Skeletal muscle satellite cell (primary cell): ENCODE data around the gene HPD.
"Not testable (repeated sequence)": the region's sequence is repeated elsewhere in the genome, so short reads cannot be mapped to it uniquely, and the experiment has no call there.

Experiments used
- H3K27me3 ChIP-seq: 2 replicates; pipeline ENCODE4 v1.7.0; 2013; ENCODE audit warnings: low read length; ENCODE audit not compliant: control insufficient read depth, insufficient read depth
- H3K36me3 ChIP-seq: 2 replicates; pipeline ENCODE4 v1.7.0; 2013; ENCODE audit warnings: mild to moderate bottlenecking, control low read depth, low read length; ENCODE audit not compliant: insufficient read depth
- H3K4me1 ChIP-seq: 2 replicates; pipeline ENCODE4 v1.7.0; 2013; ENCODE audit warnings: low read length; ENCODE audit not compliant: control insufficient read depth, insufficient read depth
- H3K4me2 ChIP-seq: 2 replicates; pipeline ENCODE4 v1.7.0; 2013; ENCODE audit warnings: mild to moderate bottlenecking, low read length
- H3K4me3 ChIP-seq: 2 replicates; pipeline ENCODE4 v1.7.0; 2013; ENCODE audit warnings: low read length
- H3K9ac ChIP-seq: 2 replicates; pipeline ENCODE4 v1.7.0; 2013; ENCODE audit warnings: mild to moderate bottlenecking, low read depth, low read length, moderate library complexity
- H3K9me3 ChIP-seq: replicated peaks from 2 replicates; pipeline ENCODE4 v1.7.0; 2013; ENCODE audit warnings: mild to moderate bottlenecking, control low read depth, low read length

HPD gene

DNA sequence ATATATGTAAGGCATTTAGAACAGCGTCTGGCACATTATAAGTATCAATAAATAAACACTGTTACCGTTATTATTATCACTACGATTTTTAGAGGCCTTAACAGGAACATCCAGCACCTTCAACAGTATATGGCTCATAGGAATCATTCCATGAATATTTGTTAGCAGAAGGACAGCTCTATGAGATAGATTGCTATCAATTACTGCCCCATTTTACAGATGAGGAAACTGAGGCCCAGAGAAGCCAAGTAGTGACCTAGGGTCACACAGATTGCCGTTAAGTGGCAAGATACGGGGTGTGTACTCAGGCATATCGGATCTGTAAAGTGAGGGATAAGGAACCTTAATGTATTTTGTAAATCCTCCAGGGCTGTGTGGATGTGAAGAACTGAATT is 29.4 kb upstream of the HPD start:
- H3K9ac ChIP-seq: peak overlapping the region; percentile 97

GRCh38 chr12:121885129-121885528 is 26.5 kb upstream of the HPD start:
- not testable (repeated sequence) for H3K36me3 ChIP-seq, H3K4me3 ChIP-seq, H3K9me3 ChIP-seq, H3K4me2 ChIP-seq, H3K27me3 ChIP-seq, H3K9ac ChIP-seq
- H3K4me1 ChIP-seq: peaks cover 12% of the 10 kb centered on the region

More for the DNA sequence above, 29.4 kb upstream of the HPD start:
- Histone ChIP-seq H3K4me3 (peak overlapping the region; percentile 92), H3K27me3 (no peaks in the 10 kb centered on the region), H3K4me2 (peak overlapping the region; percentile 100), H3K36me3 (peaks cover 8% of the 10 kb centered on the region), H3K9me3 (no peaks in the 10 kb centered on the region), H3K4me1 (peaks cover 16% of the 10 kb centered on the region)

DNA sequence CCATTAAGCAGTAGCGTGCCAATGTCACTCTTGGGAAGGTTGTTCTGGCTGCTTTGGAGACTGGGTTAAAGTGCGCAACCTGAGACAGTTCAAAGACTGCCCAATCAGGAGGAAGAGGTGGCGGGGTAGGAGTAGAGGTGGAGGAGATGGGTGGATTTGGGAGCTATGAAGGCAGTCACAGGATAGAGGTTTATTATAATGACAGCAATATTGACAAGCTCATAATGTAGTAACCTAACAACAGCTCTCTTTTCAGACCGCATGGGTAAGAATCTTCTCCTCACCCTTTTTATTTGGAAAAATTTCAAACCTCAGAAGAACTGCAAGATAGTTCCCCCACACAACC is 24.6 kb upstream of the HPD start:
- Histone ChIP-seq H3K27me3 (no peaks in the 10 kb centered on the region), H3K36me3 (no peaks in the 10 kb centered on the region), H3K9me3 (no peaks in the 10 kb centered on the region), H3K4me3 (no peak overlapping the region), H3K4me1 (peaks cover 5% of the 10 kb centered on the region), H3K9ac (no peak overlapping the region), H3K4me2 (no peak overlapping the region)

DNA sequence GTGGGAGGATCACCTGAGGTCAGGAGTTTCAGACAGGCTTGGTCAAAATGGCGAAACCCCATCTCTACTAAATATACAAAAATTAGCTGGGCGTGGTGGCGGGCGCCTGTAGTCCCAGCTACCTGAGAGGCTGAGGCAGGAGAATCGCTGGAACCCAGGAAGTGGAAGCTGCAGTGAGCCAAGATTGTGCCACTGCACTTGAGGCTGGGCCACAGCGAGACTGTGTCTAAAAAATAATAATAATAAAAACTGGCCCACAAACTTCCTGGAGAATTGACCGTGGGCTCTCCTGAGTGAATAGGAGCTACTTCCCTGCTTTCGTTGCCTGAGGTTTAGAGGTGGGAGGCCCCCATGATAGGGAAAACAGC is 17.4 kb upstream of the HPD start:
- not testable (repeated sequence) for H3K36me3 ChIP-seq, H3K27me3 ChIP-seq, H3K9ac ChIP-seq, H3K4me2 ChIP-seq, H3K4me3 ChIP-seq, H3K9me3 ChIP-seq
- H3K4me1 ChIP-seq: peaks cover 11% of the 10 kb centered on the region

DNA sequence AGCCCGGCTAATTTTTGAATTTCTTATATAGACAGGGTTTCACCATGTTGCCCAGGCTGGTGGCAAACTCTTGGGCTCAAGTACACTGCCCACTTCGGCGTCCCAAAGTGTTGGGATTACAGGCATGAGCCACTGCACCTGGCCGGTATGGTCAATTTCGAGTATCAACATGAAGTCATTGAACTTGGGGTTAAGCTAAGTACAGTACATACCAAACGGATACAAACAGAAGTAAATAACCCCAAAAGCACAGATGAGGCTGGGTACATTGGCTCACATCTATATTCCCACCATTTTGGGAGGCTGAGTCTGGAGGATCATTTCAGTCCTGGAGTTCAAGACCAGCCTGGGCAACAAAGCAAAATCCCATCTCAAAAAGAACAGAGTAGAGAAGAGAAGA is 16.9 kb upstream of the HPD start:
- no peak overlapping the region for H3K4me3 ChIP-seq
- H3K9ac ChIP-seq: no peak overlapping the region
- no peaks in the 10 kb centered on the region for H3K9me3 ChIP-seq
- no peaks in the 10 kb centered on the region for H3K36me3 ChIP-seq
- no peaks in the 10 kb centered on the region for H3K27me3 ChIP-seq
- no peak overlapping the region for H3K4me2 ChIP-seq
- peaks cover 11% of the 10 kb centered on the region for H3K4me1 ChIP-seq

DNA sequence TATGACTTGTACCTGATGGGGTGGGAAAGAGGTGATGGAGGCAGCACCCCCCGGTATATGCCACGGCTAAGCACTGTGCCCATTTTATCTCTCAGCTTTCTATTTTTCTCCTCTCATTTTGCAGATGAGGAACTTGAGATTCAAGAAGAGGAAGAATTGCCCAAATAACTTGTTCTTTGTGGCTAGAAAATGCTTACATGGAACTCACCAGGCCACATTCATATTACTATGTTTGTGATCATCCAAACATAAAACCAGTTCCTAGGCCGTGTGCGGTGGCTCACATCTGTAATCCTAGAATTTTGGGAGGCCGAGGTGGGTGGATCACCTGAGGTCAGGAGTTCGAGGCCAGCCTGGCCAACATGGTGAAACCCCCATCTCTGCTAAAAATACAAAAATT is 15.4 kb upstream of the HPD start:
- H3K9ac ChIP-seq: no peak overlapping the region
- no peak overlapping the region for H3K4me3 ChIP-seq
- H3K4me1 ChIP-seq: peaks cover 11% of the 10 kb centered on the region
- no peak overlapping the region for H3K4me2 ChIP-seq
- H3K9me3 ChIP-seq: no peaks in the 10 kb centered on the region
- H3K27me3 ChIP-seq: no peaks in the 10 kb centered on the region
- H3K36me3 ChIP-seq: no peaks in the 10 kb centered on the region

GRCh38 chr12:121873216-121873569 is 14.5 kb upstream of the HPD start:
- Histone ChIP-seq H3K4me1 (peaks cover 11% of the 10 kb centered on the region), H3K9ac (no peak overlapping the region), H3K4me2 (peak overlapping the region; percentile 51), H3K27me3 (no peaks in the 10 kb centered on the region), H3K4me3 (no peak overlapping the region), H3K9me3 (no peaks in the 10 kb centered on the region), H3K36me3 (no peaks in the 10 kb centered on the region)

DNA sequence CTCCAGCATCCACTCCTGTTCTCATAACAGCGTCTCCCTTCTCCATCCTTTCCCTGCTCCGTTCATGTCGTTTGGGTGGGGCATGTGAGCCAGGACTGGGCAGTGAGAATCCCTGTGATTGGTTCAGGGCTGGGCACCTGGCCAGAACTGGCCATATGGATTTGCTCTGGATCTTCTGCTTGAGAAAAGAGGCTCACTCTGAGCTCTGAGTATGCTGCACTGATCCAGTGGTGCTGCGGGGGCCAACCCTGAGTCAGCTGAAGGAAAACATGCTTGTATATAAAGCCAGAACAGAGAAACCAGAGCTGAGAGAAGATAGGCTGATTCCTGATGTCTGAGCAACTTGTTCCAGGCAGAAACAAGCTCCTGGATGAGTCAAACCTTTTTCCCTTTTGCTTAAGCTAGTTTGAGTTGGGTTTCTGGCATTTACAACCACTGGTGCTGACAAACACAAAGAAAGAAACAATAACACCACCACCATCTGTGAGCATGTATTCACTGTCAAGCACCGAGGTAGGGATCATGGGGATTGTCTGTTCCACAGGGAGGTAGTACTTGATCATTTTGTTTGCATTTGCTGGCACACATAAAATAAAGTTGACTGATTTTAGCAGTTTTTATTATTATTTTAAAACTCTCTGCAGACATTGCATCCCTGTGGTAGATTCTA is 14.0 kb upstream of the HPD start:
- Histone ChIP-seq H3K4me1 (peaks cover 11% of the 10 kb centered on the region), H3K36me3 (no peaks in the 10 kb centered on the region), H3K4me3 (no peak overlapping the region), H3K9ac (no peak overlapping the region), H3K9me3 (no peaks in the 10 kb centered on the region), H3K4me2 (peak overlapping the region; percentile 51), H3K27me3 (no peaks in the 10 kb centered on the region)

GRCh38 chr12:121871467-121871866 is 12.8 kb upstream of the HPD start:
- Histone ChIP-seq H3K4me1 (peaks cover 11% of the 10 kb centered on the region), H3K9me3 (no peaks in the 10 kb centered on the region), H3K4me3 (no peak overlapping the region), H3K4me2 (no peak overlapping the region), H3K27me3 (no peaks in the 10 kb centered on the region), H3K36me3 (no peaks in the 10 kb centered on the region), H3K9ac (no peak overlapping the region)

DNA sequence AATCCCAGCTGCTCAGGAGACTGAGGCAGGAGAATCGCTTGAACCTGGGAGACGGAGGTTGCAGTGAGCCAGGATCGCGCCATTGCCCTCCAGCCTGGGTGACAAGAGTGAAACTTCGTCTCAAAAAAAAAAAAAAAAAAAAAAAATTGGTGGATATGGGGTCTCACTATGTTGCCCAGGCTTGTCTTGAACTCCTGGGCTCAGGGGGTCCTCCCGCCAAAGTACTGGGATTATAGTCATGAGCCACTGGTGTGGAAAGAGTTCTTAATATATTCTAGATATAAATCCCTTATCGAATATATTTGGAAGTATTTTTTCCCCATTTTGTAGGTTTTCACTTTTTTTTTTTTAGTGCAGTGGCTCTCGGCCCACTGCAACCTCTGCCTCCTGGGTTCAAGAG is 10.6 kb upstream of the HPD start:
- H3K27me3 ChIP-seq, H3K9me3 ChIP-seq, H3K4me3 ChIP-seq, H3K4me2 ChIP-seq, H3K9ac ChIP-seq, H3K36me3 ChIP-seq: not testable (repeated sequence)
- H3K4me1 ChIP-seq: peaks cover 11% of the 10 kb centered on the region

DNA sequence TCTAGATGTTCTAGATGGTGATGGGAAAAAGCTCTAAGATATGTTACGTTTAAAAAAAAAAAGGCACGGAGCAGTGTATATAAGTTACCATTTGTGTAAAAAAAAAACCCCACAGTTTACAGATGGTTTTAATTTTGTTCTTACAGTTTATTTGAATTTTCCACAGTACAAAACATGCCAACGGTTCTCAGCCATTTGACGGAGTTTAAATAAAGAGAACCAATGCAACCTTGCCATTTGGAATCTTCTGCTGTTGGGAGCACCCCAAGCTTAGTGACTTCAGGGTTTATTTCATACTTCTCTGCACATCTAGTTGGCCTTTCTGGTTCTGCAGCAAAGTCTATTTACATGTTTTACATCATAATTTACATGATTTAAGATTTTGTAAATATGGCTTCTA is 7.7 kb upstream of the HPD start:
- H3K36me3 ChIP-seq: no peaks in the 10 kb centered on the region
- H3K27me3 ChIP-seq: no peaks in the 10 kb centered on the region
- H3K9ac ChIP-seq: no peak overlapping the region
- H3K4me3 ChIP-seq: no peak overlapping the region
- peaks cover 9% of the 10 kb centered on the region for H3K4me1 ChIP-seq
- H3K9me3 ChIP-seq: no peaks in the 10 kb centered on the region
- no peak overlapping the region for H3K4me2 ChIP-seq

GRCh38 chr12:121861636-121862254 is 3.1 kb upstream of the HPD start:
- Histone ChIP-seq H3K4me3 (peak overlapping the region; percentile 57), H3K9ac (peak overlapping the region; percentile 28), H3K27me3 (no peaks in the 10 kb centered on the region)

More at GRCh38 chr12:121861636-121862254, 3.1 kb upstream of the HPD start:
- no peaks in the 10 kb centered on the region for H3K9me3 ChIP-seq
- no peaks in the 10 kb centered on the region for H3K36me3 ChIP-seq
- H3K4me1 ChIP-seq: peaks cover 24% of the 10 kb centered on the region
- peak overlapping the region; percentile 84 for H3K4me2 ChIP-seq
